DND-41 (cell line): ENCODE data around the gene EML5.
A peak's percentile ranks its signal among the peaks of the same experiment; 100 is the strongest.

Experiments
- ATAC-seq: fragments of 200-7000 bp; cut with Tn5 transposase; 3 replicates; pipeline ENCODE4 v1.9.1; 2021; ENCODE audit warnings: low read depth; ENCODE audit not compliant: insufficient read depth
- DNase-seq: peaks from one replicate; pipeline ENCODE4 v3.0.0-alpha.2; 2020
- H2AFZ ChIP-seq: 2 replicates; pipeline ENCODE4 v1.6.0; 2012; ENCODE audit warnings: low read depth, low read length
- H3K27ac ChIP-seq: 2 replicates; pipeline ENCODE4 v1.5.1; 2012; ENCODE audit warnings: low read length, inconsistent platforms
- H3K27me3 ChIP-seq: fragments of 200-600 bp; sonication (generic); 2 replicates; pipeline ENCODE4 v1.6.0; 2012; ENCODE audit warnings: low read length, mild to moderate bottlenecking, inconsistent platforms; ENCODE audit not compliant: insufficient read depth, poor library complexity
- H3K36me3 ChIP-seq: 2 replicates; pipeline ENCODE4 v1.5.1; 2012; ENCODE audit warnings: low read length, inconsistent platforms; ENCODE audit not compliant: insufficient read depth
- H3K4me1 ChIP-seq: 2 replicates; pipeline ENCODE4 v1.5.1; 2012; ENCODE audit warnings: mild to moderate bottlenecking, low read length; ENCODE audit not compliant: insufficient read depth
- H3K4me2 ChIP-seq: 2 replicates; pipeline ENCODE4 v1.6.0; 2012; ENCODE audit warnings: mild to moderate bottlenecking, moderate library complexity, low read length, inconsistent platforms; ENCODE audit not compliant: insufficient read depth
- H3K4me3 ChIP-seq, 2 experiments: fragments of 200-600 bp in 1 of 2; shearing (Covaris generic) in 1 of 2; 2 replicates each; pipeline ENCODE4 v1.5.1; 2012 to 2016; ENCODE audit warnings: inconsistent platforms in 2 of 2, low read length in 2 of 2, mild to moderate bottlenecking in 2 of 2, low read depth in 1 of 2, moderate library complexity in 1 of 2
- H3K79me2 ChIP-seq: 2 replicates; pipeline ENCODE4 v1.6.0; 2012; ENCODE audit warnings: low read length, inconsistent platforms; ENCODE audit not compliant: insufficient read depth
- H3K9ac ChIP-seq: 2 replicates; pipeline ENCODE4 v1.6.0; 2012; ENCODE audit warnings: low read depth, mild to moderate bottlenecking, inconsistent platforms, low read length, moderate library complexity
- H3K9me3 ChIP-seq: 2 replicates; pipeline ENCODE4 v1.5.1; 2012; ENCODE audit warnings: low read length, moderate library complexity, mild to moderate bottlenecking, inconsistent platforms; ENCODE audit not compliant: insufficient read depth, severe bottlenecking
- H4K20me1 ChIP-seq: 2 replicates; pipeline ENCODE4 v1.6.0; 2012; ENCODE audit warnings: low read length; ENCODE audit not compliant: insufficient read depth
- EZH2 ChIP-seq: IDR thresholded peaks from 3 replicates; pipeline ENCODE4 v1.6.1; 2012; ENCODE audit warnings: borderline replicate concordance, low read depth, mild to moderate bottlenecking, moderate library complexity, low read length, inconsistent platforms; ENCODE audit not compliant: severe bottlenecking
- TF ChIP-seq, protein P1 (sequence below): IDR thresholded peaks from 2 replicates; pipeline ENCODE4 v1.5.1; 2012; ENCODE audit warnings: borderline replicate concordance, low read length, moderate library complexity, mild to moderate bottlenecking; ENCODE audit not compliant: poor library complexity, severe bottlenecking; ENCODE audit errors: extremely low read depth

Gene EML5

DNA sequence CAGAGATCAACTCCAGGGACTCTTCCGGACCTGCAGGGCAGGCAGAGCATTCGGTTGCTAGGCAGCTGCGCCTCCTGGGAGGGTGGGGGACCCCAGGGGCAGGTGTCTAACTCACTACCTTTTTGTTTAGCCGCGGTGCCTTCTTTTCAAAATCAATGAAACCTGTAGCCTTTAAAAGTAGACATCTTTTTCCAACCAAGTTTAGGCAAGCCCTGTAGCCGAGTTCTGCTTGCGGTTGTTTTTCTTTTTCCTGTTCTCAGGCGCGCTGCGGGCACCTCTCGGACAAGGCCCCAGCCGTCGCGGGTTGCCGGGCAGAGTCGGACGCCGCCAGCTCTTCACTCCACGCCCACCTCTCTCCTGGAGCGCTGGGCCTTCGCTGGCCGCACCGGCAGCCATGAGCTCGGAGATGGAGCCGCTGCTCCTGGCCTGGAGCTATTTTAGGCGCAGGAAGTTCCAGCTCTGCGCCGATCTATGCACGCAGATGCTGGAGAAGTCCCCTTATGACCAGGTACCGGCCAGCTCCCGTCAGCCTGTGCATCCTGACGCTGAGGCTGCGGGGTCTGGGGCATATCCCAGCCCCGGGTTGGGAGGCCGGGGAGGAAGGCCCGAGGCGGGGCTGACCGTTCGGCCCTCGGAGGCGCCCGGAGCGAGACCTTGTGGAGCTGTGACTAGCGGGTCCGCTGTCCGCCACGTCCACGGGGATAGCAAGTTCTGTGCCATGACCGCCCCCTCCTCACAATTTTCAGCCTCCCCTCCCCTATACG, 31.7 kb upstream of the EML5 start, which contains the start of gene TTC8:
Gene TTC8 (plus strand): TSS at position 338 of the 764 bp plus-strand sequence. CDS start 57 bp downstream, at position 395.
- TF ChIP-seq, protein P1, sequence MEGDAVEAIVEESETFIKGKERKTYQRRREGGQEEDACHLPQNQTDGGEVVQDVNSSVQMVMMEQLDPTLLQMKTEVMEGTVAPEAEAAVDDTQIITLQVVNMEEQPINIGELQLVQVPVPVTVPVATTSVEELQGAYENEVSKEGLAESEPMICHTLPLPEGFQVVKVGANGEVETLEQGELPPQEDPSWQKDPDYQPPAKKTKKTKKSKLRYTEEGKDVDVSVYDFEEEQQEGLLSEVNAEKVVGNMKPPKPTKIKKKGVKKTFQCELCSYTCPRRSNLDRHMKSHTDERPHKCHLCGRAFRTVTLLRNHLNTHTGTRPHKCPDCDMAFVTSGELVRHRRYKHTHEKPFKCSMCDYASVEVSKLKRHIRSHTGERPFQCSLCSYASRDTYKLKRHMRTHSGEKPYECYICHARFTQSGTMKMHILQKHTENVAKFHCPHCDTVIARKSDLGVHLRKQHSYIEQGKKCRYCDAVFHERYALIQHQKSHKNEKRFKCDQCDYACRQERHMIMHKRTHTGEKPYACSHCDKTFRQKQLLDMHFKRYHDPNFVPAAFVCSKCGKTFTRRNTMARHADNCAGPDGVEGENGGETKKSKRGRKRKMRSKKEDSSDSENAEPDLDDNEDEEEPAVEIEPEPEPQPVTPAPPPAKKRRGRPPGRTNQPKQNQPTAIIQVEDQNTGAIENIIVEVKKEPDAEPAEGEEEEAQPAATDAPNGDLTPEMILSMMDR: no peak
- no peak for TF ChIP-seq EZH2
- peak within 1 kb of the TSS; percentile 85 for H3K27ac ChIP-seq

DNA sequence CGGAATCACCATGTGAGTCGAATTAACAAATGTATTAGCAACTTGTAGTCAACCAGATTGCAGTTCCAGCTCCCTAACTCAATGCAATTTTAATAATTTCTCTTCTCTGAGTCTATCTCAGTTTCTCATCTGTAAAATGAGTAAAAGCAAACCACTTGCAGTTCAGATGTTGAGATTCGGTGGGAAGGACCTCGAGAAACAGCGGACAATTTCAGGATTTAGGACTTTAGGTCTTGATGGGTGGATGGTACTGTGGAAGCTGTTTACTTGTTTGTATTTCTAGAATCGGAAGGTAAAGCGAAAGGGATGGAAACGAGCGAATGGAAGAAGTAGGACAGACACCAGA, 31.2 kb upstream of the EML5 start:
- TF ChIP-seq, protein P1: no peak
- no peak for TF ChIP-seq EZH2
- Histone ChIP-seq H3K4me1 (peaks cover 19% of the 10 kb centered on the region), H3K9me3 (no peaks in the 10 kb centered on the region), H3K27me3 (no peaks in the 10 kb centered on the region), H3K27ac (peak overlapping the region; percentile 85), H3K9ac (peak overlapping the region; percentile 83), H4K20me1 (no peaks in the 10 kb centered on the region), H3K4me2 (peak overlapping the region; percentile 72), H2AFZ (peak overlapping the region; percentile 78), H3K79me2 (no peaks in the 10 kb centered on the region), H3K4me3 (peak overlapping the region; percentile 94 to 99; a peak in 3 of 4 replicates), H3K36me3 (no peaks in the 10 kb centered on the region)
- DNase-seq (no peak), ATAC-seq (peak; percentile 4; the same call in 2 of the 3 replicates)

More for the DNA sequence above, 31.7 kb upstream of the EML5 start, which contains the start of gene TTC8:
- H2AFZ ChIP-seq: peak within 1 kb of the TSS; percentile 78
- DNase-seq: peak; percentile 86
- ATAC-seq: peak; percentile 96
- no peaks in the 10 kb centered on the region for H4K20me1 ChIP-seq
- no peaks in the 10 kb centered on the region for H3K79me2 ChIP-seq
- no peaks in the 10 kb centered on the region for H3K27me3 ChIP-seq
- H3K4me3 ChIP-seq: peak within 1 kb of the TSS; percentile 94 to 99
- peaks cover 19% of the 10 kb centered on the region for H3K4me1 ChIP-seq
- no peaks in the 10 kb centered on the region for H3K36me3 ChIP-seq
- peak within 1 kb of the TSS; percentile 83 for H3K9ac ChIP-seq
- H3K4me2 ChIP-seq: peak within 1 kb of the TSS; percentile 72
- no peaks in the 10 kb centered on the region for H3K9me3 ChIP-seq

DNA sequence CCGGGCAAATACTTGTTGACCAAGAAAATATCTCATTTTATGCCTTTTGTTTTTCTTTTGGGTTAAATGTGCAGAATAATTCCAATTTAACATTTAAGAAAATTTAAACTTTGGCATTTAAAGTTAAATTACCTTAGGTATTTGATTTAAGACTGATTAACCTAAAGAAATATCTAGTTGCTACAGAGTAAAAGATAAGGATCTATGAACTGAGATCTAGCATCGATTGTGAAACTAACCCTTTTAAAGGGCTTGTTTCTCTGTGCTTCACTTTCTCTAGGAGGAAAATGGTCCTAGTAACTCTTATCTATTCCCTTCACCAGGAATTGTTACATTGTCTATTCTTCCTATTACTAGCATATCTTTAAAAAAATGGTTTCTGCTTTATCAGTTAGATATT, 29.1 kb upstream of the EML5 start:
- H3K4me3 ChIP-seq: no peak overlapping the region
- no peak for ATAC-seq
- H4K20me1 ChIP-seq: no peaks in the 10 kb centered on the region
- H2AFZ ChIP-seq: no peak overlapping the region
- H3K4me2 ChIP-seq: no peak overlapping the region
- no peaks in the 10 kb centered on the region for H3K9me3 ChIP-seq
- H3K4me1 ChIP-seq: peaks cover 19% of the 10 kb centered on the region
- no peaks in the 10 kb centered on the region for H3K36me3 ChIP-seq
- TF ChIP-seq, protein P1: no peak
- no peak for TF ChIP-seq EZH2
- H3K27me3 ChIP-seq: peaks cover 2% of the 10 kb centered on the region
- DNase-seq: no peak
- no peaks in the 10 kb centered on the region for H3K79me2 ChIP-seq
- no peak overlapping the region for H3K27ac ChIP-seq
- H3K9ac ChIP-seq: no peak overlapping the region
